Breast epithelium (tissue), 4 donors: ENCODE data around the gene MRTFA. TPM values are rescaled to one million over a fixed set of nuclear protein-coding genes. Genes with fewer than 3 reads are reported as not detected.

Source experiments
- DNase-seq, 2 donors: peaks; one replicate each; pipeline ENCODE4 v3.0.0-alpha.2; 2019; ENCODE audit warnings: low spot score in 2 of 2
- H3K27ac ChIP-seq, 2 donors: fragments of 200-600 bp; sonication (generic) in 1 of 2; one replicate each; pipeline ENCODE4 v1.5.1; 2016 to 2019; ENCODE audit warnings: mild to moderate bottlenecking in 1 of 2
- H3K27me3 ChIP-seq, 2 donors: fragments of 200-600 bp; sonication (generic) in 1 of 2; one replicate each; pipeline versions ENCODE4 v1.5.1 to v1.6.0; 2017 to 2019; ENCODE audit warnings: control low read depth in 1 of 2, mild to moderate bottlenecking in 1 of 2
- H3K36me3 ChIP-seq: fragments of 200-600 bp; one replicate; pipeline ENCODE4 v1.5.1; 2019
- H3K4me1 ChIP-seq, 2 donors: fragments of 200-600 bp; sonication (generic); one replicate each; pipeline ENCODE4 v1.5.1; 2016 to 2019; ENCODE audit warnings: control low read depth in 1 of 2
- H3K4me3 ChIP-seq, 3 donors: fragments of 200-600 bp; sonication (generic); 1 replicate in 2 of 3; 2 replicates in 1 of 3; pipeline ENCODE4 v1.5.1; 2016 to 2019; ENCODE audit warnings: mild to moderate bottlenecking in 3 of 3, moderate library complexity in 2 of 3
- H3K9me3 ChIP-seq, 2 donors: fragments of 200-600 bp; sonication (generic) in 1 of 2; one replicate each; pipeline ENCODE4 v1.5.1; 2016 to 2019; ENCODE audit warnings: control low read depth in 1 of 2
- CTCF ChIP-seq, 3 donors: fragments of 450-650 bp; IDR thresholded peaks; one replicate each; pipeline ENCODE4 v1.5.1; 2016 to 2017; ENCODE audit warnings: antibody characterized with exemption in 3 of 3, mild to moderate bottlenecking in 3 of 3, moderate library complexity in 3 of 3
- POLR2A ChIP-seq: fragments of 450-650 bp; IDR thresholded peaks from one replicate; pipeline ENCODE4 v1.6.1; 2016; ENCODE audit warnings: antibody characterized with exemption, mild to moderate bottlenecking, moderate library complexity
- POLR2AphosphoS5 ChIP-seq, 3 donors: sonication (generic); formaldehyde crosslinking; IDR thresholded peaks; one replicate each; pipeline ENCODE4 v1.6.1; 2017; ENCODE audit warnings: antibody characterized with exemption in 3 of 3
- intact Hi-C: fragments of 100-400 bp; cut with DNase I; formaldehyde crosslinking; loops from one replicate; pipeline ENCODE4 v1.15.1; 2023; ENCODE audit warnings: low total_unique reads
- total RNA-seq, 3 donors: library from RNA; depleted of rRNA; stranded (reverse); fragments of >200 nt; gene quantifications; one replicate each; pipeline ENCODE4 v1.1.0, GENCODE V29; 2016

MRTFA gene
- total RNA-seq, 3 donors from 2014 or later: 47.0 to 69.2 (median 65.7) TPM

DNA sequence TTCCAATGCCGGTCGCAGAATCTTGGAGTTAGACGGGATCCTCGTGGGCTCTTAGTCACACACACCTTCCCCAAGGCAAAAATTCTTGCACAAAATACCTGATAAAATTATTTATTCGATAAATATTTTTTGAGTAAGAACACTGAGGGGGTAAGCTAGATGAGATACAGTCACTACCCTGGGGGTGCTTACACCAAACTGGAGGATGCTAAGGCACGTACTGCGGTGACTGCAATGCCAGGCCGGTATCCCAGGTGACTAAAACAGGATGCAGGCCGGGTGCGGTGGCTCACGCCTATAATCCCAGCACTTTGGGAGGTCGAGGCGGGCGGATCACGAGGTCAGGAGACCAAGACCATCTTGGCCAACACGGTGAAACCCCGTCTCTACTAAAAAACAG is 1.7 kb upstream of the MRTFA start:
- TF ChIP-seq CTCF (IDR thresholded peaks at IDR 0.05): no peak
- no peak for TF ChIP-seq POLR2AphosphoS5 (IDR thresholded peaks at IDR 0.05)
- TF ChIP-seq POLR2A: no peak
- Histone ChIP-seq H3K36me3 (no peaks in the 10 kb centered on the region), H3K27me3 (no peaks in the 10 kb centered on the region), H3K4me1 (peaks cover 0 to 3% of the 10 kb centered on the region in 2 donors), H3K4me3 (peak overlapping the region in 1 of 3 donors; percentile 96), H3K27ac (no peak overlapping the region), H3K9me3 (no peaks in the 10 kb centered on the region)
- DNase-seq: no peak
- intact Hi-C loops: no loop called here

DNA sequence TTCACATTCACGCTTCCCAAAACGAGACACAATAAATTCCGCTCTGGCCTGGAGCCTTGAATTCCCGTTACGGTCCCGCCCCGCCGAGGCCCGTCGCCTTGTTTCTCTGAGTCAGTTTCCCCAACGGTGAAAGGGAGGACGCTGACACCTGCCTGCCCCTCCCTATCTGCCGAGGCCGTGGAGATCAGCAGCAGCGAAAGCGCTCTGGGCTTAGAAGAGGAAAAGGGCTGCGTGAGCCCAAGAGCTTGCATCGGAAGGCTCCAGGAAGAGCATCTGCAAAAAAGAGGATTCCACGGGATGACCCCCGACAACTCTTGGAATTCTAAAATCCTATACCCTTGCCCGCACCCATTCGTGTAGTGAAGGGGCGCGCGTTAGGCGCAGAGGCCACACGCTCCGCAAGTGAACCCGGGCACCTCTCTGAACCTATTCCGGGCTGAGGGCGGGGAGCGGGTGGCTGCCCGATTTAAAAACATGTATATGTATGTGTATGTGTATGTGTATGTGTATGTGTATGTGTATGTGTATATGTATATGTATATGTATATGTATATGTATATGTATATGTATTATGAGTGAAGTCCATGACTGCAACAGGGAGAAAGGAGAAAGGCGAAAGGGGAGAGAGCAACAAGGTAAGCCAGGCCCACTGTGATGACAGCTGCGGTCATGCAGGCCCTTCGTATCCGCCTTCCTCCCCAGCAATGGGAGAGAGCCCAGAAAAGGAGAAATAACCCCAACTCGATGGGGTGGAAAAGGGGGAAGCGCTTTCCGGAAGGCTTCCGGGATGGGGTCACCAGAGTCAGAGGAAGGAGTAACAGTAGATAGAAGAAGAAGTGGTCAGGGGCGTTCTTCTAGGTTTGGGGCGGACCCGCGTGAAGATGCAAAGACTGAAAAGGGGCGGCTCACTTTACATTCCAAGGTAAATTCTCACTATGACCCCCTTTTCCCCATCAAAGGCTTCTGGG is 948 bp upstream of the MRTFA start:
- peaks cover 0 to 3% of the 10 kb centered on the region in 2 donors for H3K4me1 ChIP-seq
- intact Hi-C loops: no loop called here
- TF ChIP-seq POLR2A: no peak
- TF ChIP-seq CTCF (IDR thresholded peaks at IDR 0.05): peak in 1 of 3 donors; percentile 8
- peak in 1 of 3 donors; percentile 4 for TF ChIP-seq POLR2AphosphoS5 (IDR thresholded peaks at IDR 0.05)
- peak overlapping the region; percentile 96 to 99 (median 96) for H3K4me3 ChIP-seq
- DNase-seq: no peak
- H3K9me3 ChIP-seq: no peaks in the 10 kb centered on the region
- H3K27me3 ChIP-seq: no peaks in the 10 kb centered on the region
- H3K27ac ChIP-seq: peak overlapping the region; percentile 90 to 95
- H3K36me3 ChIP-seq: no peaks in the 10 kb centered on the region

DNA sequence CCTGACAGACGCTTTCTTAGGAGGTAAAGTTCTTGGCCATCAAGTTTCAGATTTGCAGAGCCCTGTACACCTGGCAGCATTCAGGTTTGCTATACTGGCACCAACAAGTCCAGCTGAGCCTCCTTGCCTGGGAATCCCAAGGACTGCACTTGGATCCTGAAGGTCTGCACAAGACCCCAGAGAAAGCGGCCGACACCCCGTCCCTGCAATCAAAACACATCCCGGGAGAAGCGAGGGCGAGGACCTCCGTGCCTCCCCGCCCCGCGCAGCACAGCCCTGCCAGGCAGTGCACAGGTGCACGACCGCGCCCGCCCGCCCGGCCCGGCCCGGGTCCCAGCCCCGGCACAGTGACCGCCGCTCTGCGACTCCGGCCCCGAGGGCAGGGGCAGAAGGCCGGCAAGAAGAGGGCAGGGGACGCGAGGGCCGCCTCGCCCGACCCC is 559 bp downstream of the MRTFA start:
- Histone ChIP-seq H3K4me1 (peaks cover 0 to 3% of the 10 kb centered on the region in 2 donors), H3K27ac (peak overlapping the region; percentile 95), H3K27me3 (no peaks in the 10 kb centered on the region), H3K9me3 (no peaks in the 10 kb centered on the region), H3K4me3 (peak overlapping the region; percentile 96 to 99 (median 96)), H3K36me3 (no peaks in the 10 kb centered on the region)
- DNase-seq: no peak
- no peak for TF ChIP-seq POLR2A
- TF ChIP-seq POLR2AphosphoS5 (IDR thresholded peaks at IDR 0.05): no peak
- no peak for TF ChIP-seq CTCF (IDR thresholded peaks at IDR 0.05)
- intact Hi-C loops: no loop called here

DNA sequence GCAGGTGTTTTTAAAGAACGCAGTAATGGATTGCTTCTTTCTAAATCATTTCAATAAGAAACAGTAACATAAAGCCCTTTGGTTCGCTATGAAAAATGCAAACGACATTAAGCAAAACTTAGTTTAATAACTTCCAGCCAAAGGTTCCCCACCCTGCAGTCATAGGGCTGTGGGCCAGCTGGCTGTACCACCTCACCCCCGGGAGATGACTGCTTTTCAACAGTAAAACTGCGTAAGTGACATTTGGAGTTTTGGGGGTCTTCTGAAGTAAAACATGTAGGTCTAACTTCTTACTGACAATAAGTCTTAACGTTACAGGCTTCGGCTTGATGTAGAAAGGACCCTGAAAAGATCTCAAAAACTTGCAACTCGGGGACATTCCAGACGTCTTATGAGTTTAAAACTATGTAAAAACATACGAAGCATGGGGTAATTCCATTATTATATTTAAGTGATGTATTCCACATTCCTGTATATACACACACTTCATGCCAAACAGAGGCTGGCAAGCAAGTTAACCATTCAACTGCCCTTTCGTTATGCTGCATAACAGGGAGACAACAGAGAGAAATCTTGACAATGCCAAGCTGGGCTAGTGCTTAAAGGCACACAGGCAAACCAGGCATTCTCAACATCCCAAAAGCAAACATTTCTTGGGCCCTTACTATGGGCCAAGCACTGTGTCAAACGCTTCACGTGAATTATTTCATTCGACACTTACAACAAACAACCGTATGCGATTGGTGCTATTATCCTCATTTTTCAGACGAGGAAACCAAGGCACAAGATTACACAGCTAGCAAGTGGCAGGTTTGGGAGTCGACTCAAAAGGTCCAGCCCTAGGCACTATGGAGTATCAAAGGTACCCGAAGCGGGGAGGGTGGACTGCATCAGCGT is 1.2 kb downstream of the MRTFA start:
- H3K36me3 ChIP-seq: no peaks in the 10 kb centered on the region
- no peaks in the 10 kb centered on the region for H3K27me3 ChIP-seq
- intact Hi-C loops: no loop called here
- TF ChIP-seq POLR2AphosphoS5 (IDR thresholded peaks at IDR 0.05): peak in 1 of 3 donors; percentile 15
- TF ChIP-seq CTCF (IDR thresholded peaks at IDR 0.05): no peak
- TF ChIP-seq POLR2A: no peak
- H3K9me3 ChIP-seq: no peaks in the 10 kb centered on the region
- H3K27ac ChIP-seq: peak overlapping the region; percentile 95
- H3K4me3 ChIP-seq: peak overlapping the region; percentile 96 to 99 (median 96)
- DNase-seq: no peak
- H3K4me1 ChIP-seq: peaks cover 0 to 3% of the 10 kb centered on the region in 2 donors
